ENCODE results near the gene WDR19.
A peak's percentile ranks its signal among the peaks of the same experiment; 100 is the strongest.

WDR19 gene

DNA sequence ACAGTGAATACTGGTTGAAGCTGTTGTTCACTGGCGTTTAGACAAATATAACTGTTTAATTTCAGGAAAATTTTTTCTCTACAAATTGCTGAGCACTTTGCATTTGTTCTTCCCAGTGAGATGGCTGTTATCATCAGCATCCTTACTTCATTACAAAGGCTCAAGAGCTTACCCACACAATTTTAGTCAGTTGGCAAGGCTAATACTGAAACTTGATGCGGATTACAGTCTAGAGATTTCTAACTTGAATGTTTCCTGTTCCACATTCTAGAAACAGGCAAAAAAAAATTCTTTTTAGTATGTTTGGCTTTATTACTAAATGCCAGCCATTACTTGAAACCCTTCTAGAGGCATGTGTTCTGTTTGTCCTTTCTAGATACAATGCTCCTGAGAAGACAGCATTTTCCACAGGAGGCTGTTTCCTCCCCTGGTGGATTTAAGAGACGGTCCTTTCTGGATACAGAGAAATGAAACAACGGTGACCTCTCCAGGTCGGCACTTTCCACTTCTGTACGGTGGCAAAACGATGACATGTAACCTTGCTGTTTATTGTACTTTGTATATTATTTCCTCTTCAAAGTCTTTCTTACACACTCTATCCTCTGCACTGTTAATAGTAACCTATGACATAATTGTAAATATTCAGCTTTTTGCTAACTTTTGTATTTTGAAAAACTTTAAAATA is 102.9 kb downstream of the WDR19 start:
- H3K9me3 ChIP-seq (ENCODE audit: insufficient read depth, low read length, severe bottlenecking) = no peaks in the 10 kb centered on the region
- TF ChIP-seq, protein P1, sequence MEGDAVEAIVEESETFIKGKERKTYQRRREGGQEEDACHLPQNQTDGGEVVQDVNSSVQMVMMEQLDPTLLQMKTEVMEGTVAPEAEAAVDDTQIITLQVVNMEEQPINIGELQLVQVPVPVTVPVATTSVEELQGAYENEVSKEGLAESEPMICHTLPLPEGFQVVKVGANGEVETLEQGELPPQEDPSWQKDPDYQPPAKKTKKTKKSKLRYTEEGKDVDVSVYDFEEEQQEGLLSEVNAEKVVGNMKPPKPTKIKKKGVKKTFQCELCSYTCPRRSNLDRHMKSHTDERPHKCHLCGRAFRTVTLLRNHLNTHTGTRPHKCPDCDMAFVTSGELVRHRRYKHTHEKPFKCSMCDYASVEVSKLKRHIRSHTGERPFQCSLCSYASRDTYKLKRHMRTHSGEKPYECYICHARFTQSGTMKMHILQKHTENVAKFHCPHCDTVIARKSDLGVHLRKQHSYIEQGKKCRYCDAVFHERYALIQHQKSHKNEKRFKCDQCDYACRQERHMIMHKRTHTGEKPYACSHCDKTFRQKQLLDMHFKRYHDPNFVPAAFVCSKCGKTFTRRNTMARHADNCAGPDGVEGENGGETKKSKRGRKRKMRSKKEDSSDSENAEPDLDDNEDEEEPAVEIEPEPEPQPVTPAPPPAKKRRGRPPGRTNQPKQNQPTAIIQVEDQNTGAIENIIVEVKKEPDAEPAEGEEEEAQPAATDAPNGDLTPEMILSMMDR (IDR thresholded peaks at IDR 0.05; ENCODE audit: borderline replicate concordance, extremely low read depth, low read length, poor library complexity, severe bottlenecking) = no peak
- no peak for TF ChIP-seq EZH2 (IDR thresholded peaks at IDR 0.05; ENCODE audit: borderline replicate concordance, low read depth, low read length, severe bottlenecking)
- no peak overlapping the region for H3K9ac ChIP-seq (ENCODE audit: low read depth, low read length)
- no peak overlapping the region for H3K4me3 ChIP-seq (ENCODE audit: low read depth in 1 of 2, low read length in 2 of 2)
- no peak for DNase-seq
- no peak overlapping the region for H2AFZ ChIP-seq (ENCODE audit: low read depth, low read length)
- H3K36me3 ChIP-seq (ENCODE audit: insufficient read depth, low read length) = peaks cover 55% of the 10 kb centered on the region
- no peak overlapping the region for H3K27ac ChIP-seq (ENCODE audit: low read length)
- no peak for ATAC-seq (ENCODE audit: insufficient read depth, low read depth)
- no peaks in the 10 kb centered on the region for H3K27me3 ChIP-seq (ENCODE audit: insufficient read depth, low read length, poor library complexity)
- H3K4me2 ChIP-seq (ENCODE audit: insufficient read depth, low read length) = no peak overlapping the region
- no peaks in the 10 kb centered on the region for H3K79me2 ChIP-seq (ENCODE audit: insufficient read depth, low read length)
- no peaks in the 10 kb centered on the region for H3K4me1 ChIP-seq (ENCODE audit: insufficient read depth, low read length)
- no peaks in the 10 kb centered on the region for H4K20me1 ChIP-seq (ENCODE audit: insufficient read depth, low read length)

DNA sequence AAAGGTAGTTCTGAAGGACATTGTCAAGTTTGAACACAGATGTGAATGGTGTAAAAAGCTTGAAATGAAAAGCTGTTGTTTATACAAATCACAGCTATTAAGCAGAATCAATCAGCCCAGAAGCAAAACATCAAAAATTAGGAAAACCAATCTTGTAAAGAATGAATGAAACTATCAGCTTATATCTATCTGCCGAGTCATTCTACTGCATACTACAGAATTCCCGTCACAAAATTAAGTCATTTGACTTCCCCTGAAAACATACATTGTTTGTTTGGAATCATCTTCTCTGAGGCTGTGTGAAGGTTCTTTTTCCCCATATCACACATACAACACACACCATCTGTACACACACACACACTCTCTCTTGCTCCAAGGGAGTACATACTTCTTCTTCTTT is 103.5 kb downstream of the WDR19 start:
- no peak overlapping the region for H3K4me2 ChIP-seq (ENCODE audit: insufficient read depth, low read length)
- H2AFZ ChIP-seq (ENCODE audit: low read depth, low read length) = no peak overlapping the region
- H4K20me1 ChIP-seq (ENCODE audit: insufficient read depth, low read length) = no peaks in the 10 kb centered on the region
- no peaks in the 10 kb centered on the region for H3K79me2 ChIP-seq (ENCODE audit: insufficient read depth, low read length)
- no peak overlapping the region for H3K27ac ChIP-seq (ENCODE audit: low read length)
- no peaks in the 10 kb centered on the region for H3K9me3 ChIP-seq (ENCODE audit: insufficient read depth, low read length, severe bottlenecking)
- DNase-seq (no peak), ATAC-seq (ENCODE audit: insufficient read depth, low read depth) (peak; percentile 20; the same call in 1 of the 3 replicates)
- H3K9ac ChIP-seq (ENCODE audit: low read depth, low read length) = no peak overlapping the region
- no peak overlapping the region for H3K4me3 ChIP-seq (ENCODE audit: low read depth in 1 of 2, low read length in 2 of 2)
- peaks cover 58% of the 10 kb centered on the region for H3K36me3 ChIP-seq (ENCODE audit: insufficient read depth, low read length)
- H3K27me3 ChIP-seq (ENCODE audit: insufficient read depth, low read length, poor library complexity) = no peaks in the 10 kb centered on the region
- TF ChIP-seq, protein P1 (IDR thresholded peaks at IDR 0.05; ENCODE audit: borderline replicate concordance, extremely low read depth, low read length, poor library complexity, severe bottlenecking) = no peak
- TF ChIP-seq EZH2 (IDR thresholded peaks at IDR 0.05; ENCODE audit: borderline replicate concordance, low read depth, low read length, severe bottlenecking) = no peak
- no peaks in the 10 kb centered on the region for H3K4me1 ChIP-seq (ENCODE audit: insufficient read depth, low read length)

DNA sequence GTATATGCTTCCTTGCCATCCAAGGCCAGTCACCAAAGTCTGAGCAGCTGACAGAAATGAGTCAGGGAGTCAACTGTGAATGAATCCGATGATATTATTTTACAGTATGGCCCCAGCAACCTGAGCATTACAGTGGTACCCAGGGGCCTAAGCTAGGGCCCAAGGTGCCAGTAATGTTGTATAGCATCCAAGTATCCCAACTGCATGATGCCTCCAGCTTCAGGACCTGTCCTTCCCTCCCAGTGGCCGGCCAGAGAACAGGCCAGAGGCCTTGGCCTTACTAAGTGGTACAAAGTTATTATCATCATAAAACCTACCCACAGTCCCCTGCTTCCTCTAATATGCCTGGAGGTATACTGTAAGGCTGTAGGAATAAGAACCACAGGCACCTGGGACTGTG is 103.9 kb downstream of the WDR19 start:
- TF ChIP-seq, protein P1 (IDR thresholded peaks at IDR 0.05; ENCODE audit: borderline replicate concordance, extremely low read depth, low read length, poor library complexity, severe bottlenecking) = no peak
- no peak for TF ChIP-seq EZH2 (IDR thresholded peaks at IDR 0.05; ENCODE audit: borderline replicate concordance, low read depth, low read length, severe bottlenecking)
- Histone ChIP-seq H3K9me3 (ENCODE audit: insufficient read depth, low read length, severe bottlenecking) (no peaks in the 10 kb centered on the region), H3K4me3 (ENCODE audit: low read depth in 1 of 2, low read length in 2 of 2) (no peak overlapping the region), H3K36me3 (ENCODE audit: insufficient read depth, low read length) (peaks cover 62% of the 10 kb centered on the region), H3K4me1 (ENCODE audit: insufficient read depth, low read length) (no peaks in the 10 kb centered on the region), H3K4me2 (ENCODE audit: insufficient read depth, low read length) (no peak overlapping the region), H3K9ac (ENCODE audit: low read depth, low read length) (no peak overlapping the region), H3K79me2 (ENCODE audit: insufficient read depth, low read length) (no peaks in the 10 kb centered on the region), H3K27ac (ENCODE audit: low read length) (no peak overlapping the region), H3K27me3 (ENCODE audit: insufficient read depth, low read length, poor library complexity) (no peaks in the 10 kb centered on the region), H2AFZ (ENCODE audit: low read depth, low read length) (no peak overlapping the region), H4K20me1 (ENCODE audit: insufficient read depth, low read length) (no peaks in the 10 kb centered on the region)
- no peak for DNase-seq
- ATAC-seq (ENCODE audit: insufficient read depth, low read depth) = peak; percentile 46; the same call in 2 of the 3 replicates
